K562 (cell line): ENCODE data around the gene ADIPOR2.

ENCODE experiments used
- BRCA1 ChIP-seq, 2 experiments: fragments of 450-650 bp in 1 of 2; sonication (generic) in 1 of 2; formaldehyde crosslinking in 1 of 2; IDR thresholded peaks; 2 replicates each; pipeline versions ENCODE4 v1.5.0 to v1.6.1; 2017 to 2020; ENCODE audit warnings: mild to moderate bottlenecking in 1 of 2, missing genetic modification reagents in 1 of 2
- CBX3 ChIP-seq, 2 experiments: IDR thresholded peaks; 1 replicate in 1 of 2; 2 replicates in 1 of 2; pipeline ENCODE4 v1.6.1; 2012; ENCODE audit warnings: inconsistent platforms in 2 of 2, low read length in 2 of 2, borderline replicate concordance in 1 of 2, control low read depth in 1 of 2
- CHD2 ChIP-seq: IDR thresholded peaks from 2 replicates; pipeline ENCODE4 v1.6.1; 2011; ENCODE audit warnings: low read depth, low read length
- CTCF ChIP-seq, 3 experiments: IDR thresholded peaks in 2 of 3; conservative IDR thresholded peaks in 1 of 3; 2 replicates each; pipeline ENCODE4 v1.5.1; 2011 to 2012; ENCODE audit warnings: low read length in 3 of 3, mild to moderate bottlenecking in 3 of 3, control low read depth in 2 of 3, improper control_type of control experiment in 1 of 3, inconsistent platforms in 1 of 3, low read depth in 1 of 3, mixed read lengths in 1 of 3, moderate library complexity in 1 of 3; ENCODE audit not compliant: insufficient read depth in 2 of 3
- E2F3 ChIP-seq: fragments of 250-450 bp; sonication (Bioruptor Pico); IDR thresholded peaks from 2 replicates; pipeline ENCODE4 v1.4.0; 2020; ENCODE audit warnings: mild to moderate bottlenecking
- FOXM1 ChIP-seq, 2 experiments: fragments of 450-650 bp in 1 of 2; sonication (generic) in 1 of 2; formaldehyde crosslinking in 1 of 2; IDR thresholded peaks; 2 replicates each; pipeline versions ENCODE4 v1.6.1 to v1.9.0; 2017 to 2022; ENCODE audit warnings: low read depth in 2 of 2, mild to moderate bottlenecking in 2 of 2, missing genetic modification reagents in 1 of 2, moderate library complexity in 1 of 2
- NBN ChIP-seq: fragments of 450-650 bp; IDR thresholded peaks from 2 replicates; pipeline ENCODE4 v1.6.1; 2016; ENCODE audit warnings: low read depth, mild to moderate bottlenecking
- POLR2A ChIP-seq: fragments of 450-650 bp; conservative IDR thresholded peaks from 2 replicates; pipeline ENCODE4 v1.6.1; 2016
- TEAD4 ChIP-seq, 2 experiments: sonication (generic) in 1 of 2; formaldehyde crosslinking in 1 of 2; IDR thresholded peaks; 2 replicates each; pipeline versions ENCODE4 v1.6.1 to v1.8.0; 2012 to 2022; ENCODE audit warnings: borderline replicate concordance in 1 of 2, inconsistent platforms in 1 of 2, low read length in 1 of 2, mild to moderate bottlenecking in 1 of 2, missing genetic modification reagents in 1 of 2
- ZBTB26 ChIP-seq: fragments of 450-650 bp; formaldehyde crosslinking; IDR thresholded peaks from 2 replicates; pipeline ENCODE4 v1.4.0; 2022; ENCODE audit warnings: missing genetic modification characterization
- ZFP36 ChIP-seq: fragments of 150-350 bp; IDR thresholded peaks from 2 replicates; pipeline ENCODE4 v1.6.1; 2018; ENCODE audit warnings: low read length, low read depth; ENCODE audit not compliant: partially characterized antibody
- ZKSCAN3 ChIP-seq: fragments of 250-450 bp; sonication (Bioruptor Pico); IDR thresholded peaks from 2 replicates; pipeline ENCODE4 v1.4.0; 2020
- ZNF274 ChIP-seq: IDR thresholded peaks from 2 replicates; pipeline ENCODE4 v1.6.1; 2011; ENCODE audit warnings: low read depth, mild to moderate bottlenecking, low read length, moderate library complexity, borderline replicate concordance
- ZNF431 ChIP-seq: sonication (generic); formaldehyde crosslinking; IDR thresholded peaks from 2 replicates; pipeline ENCODE4 v1.8.0; 2022; ENCODE audit warnings: mild to moderate bottlenecking, missing genetic modification reagents

DNA sequence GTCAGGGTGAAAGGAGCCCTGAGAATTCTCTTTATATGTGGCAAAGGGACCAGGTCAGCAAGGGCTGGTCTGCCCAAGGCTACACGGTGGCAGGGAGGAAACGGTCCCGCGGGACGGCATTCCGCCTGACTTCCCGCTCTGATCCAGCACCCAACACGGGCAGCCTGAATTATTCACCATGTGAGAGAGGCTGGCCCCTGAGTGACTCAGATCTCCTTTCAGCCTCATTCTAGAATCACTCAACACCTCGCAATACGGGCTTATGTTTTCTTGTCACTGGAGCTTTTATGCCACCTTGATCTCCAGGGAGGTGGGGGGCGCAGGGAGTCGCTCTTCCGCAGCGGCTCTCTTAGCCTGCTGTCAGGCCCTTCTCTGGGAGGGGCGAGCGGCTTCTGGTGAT, 138.0 kb downstream of the ADIPOR2 start:
- TF ChIP-seq CTCF (IDR thresholded peaks at IDR 0.05 in 2 of 3, conservative IDR thresholded peaks at IDR 0.05 in 1 of 3; ENCODE audit: insufficient read depth in 2 of 3, low read depth in 1 of 3, low read length in 3 of 3) (no peak), CHD2 (no peak), POLR2A (no peak), ZNF274 (no peak), ZKSCAN3 (CRISPR knock-in tag) (no peak), ZFP36 (no peak), BRCA1 (IDR thresholded peaks at IDR 0.05) (no peak), BRCA1 (CRISPR knock-in tag; IDR thresholded peaks at IDR 0.05) (no peak), ZBTB26 (no peak), TEAD4 (IDR thresholded peaks at IDR 0.05; ENCODE audit: low read length) (no peak), TEAD4 (CRISPR knock-in tag; IDR thresholded peaks at IDR 0.05; ENCODE audit: borderline replicate concordance) (no peak), ZNF431 (no peak), E2F3 (no peak), CBX3 (IDR thresholded peaks at IDR 0.05; ENCODE audit: borderline replicate concordance in 1 of 2, low read length in 2 of 2) (no peak), FOXM1 (IDR thresholded peaks at IDR 0.05; ENCODE audit: low read depth) (no peak), FOXM1 (CRISPR knock-in tag; IDR thresholded peaks at IDR 0.05; ENCODE audit: low read depth) (no peak), NBN (no peak)
